CD14-positive monocyte (primary cell): ENCODE results near the gene LRP1B. TPM values are rescaled to one million over a fixed set of nuclear protein-coding genes. Genes with fewer than 3 reads are reported as not detected.

Experiments used
- DNase-seq, 3 donors: peaks; one replicate each; pipeline ENCODE4 v3.0.0-alpha.2; 2011 to 2022
- H2AFZ ChIP-seq: 2 replicates; pipeline ENCODE4 v1.6.0; 2012; ENCODE audit warnings: mild to moderate bottlenecking, low read depth, low read length, inconsistent platforms; ENCODE audit not compliant: insufficient read depth, poor library complexity, severe bottlenecking
- H3K27ac ChIP-seq, 2 donors: 1 replicate in 1 of 2; 2 replicates in 1 of 2; pipeline ENCODE4 v1.5.1; 2012 to 2013; ENCODE audit warnings: low read length in 2 of 2, control low read depth in 1 of 2, inconsistent platforms in 1 of 2, low read depth in 1 of 2, mild to moderate bottlenecking in 1 of 2
- H3K27me3 ChIP-seq, 2 donors: one replicate each; pipeline versions ENCODE4 v1.6.0 to v1.6.1; 2011 to 2013; ENCODE audit warnings: low read length in 2 of 2; ENCODE audit not compliant: control insufficient read depth in 2 of 2, insufficient read depth in 2 of 2
- H3K36me3 ChIP-seq, 2 donors: replicated peaks in 1 of 2; 1 replicate in 1 of 2; 2 replicates in 1 of 2; pipeline versions ENCODE4 v1.5.1 to v1.6.1; 2012 to 2013; ENCODE audit warnings: low read length in 2 of 2, control low read depth in 1 of 2, inconsistent platforms in 1 of 2, mild to moderate bottlenecking in 1 of 2; ENCODE audit not compliant: insufficient read depth in 2 of 2, control insufficient read depth in 1 of 2
- H3K4me1 ChIP-seq, 2 donors: 1 replicate in 1 of 2; 2 replicates in 1 of 2; pipeline versions ENCODE4 v1.5.1 to v1.6.1; 2012 to 2013; ENCODE audit warnings: low read length in 2 of 2, control low read depth in 1 of 2, inconsistent platforms in 1 of 2, mild to moderate bottlenecking in 1 of 2, moderate library complexity in 1 of 2; ENCODE audit not compliant: insufficient read depth in 2 of 2, control insufficient read depth in 1 of 2
- H3K4me2 ChIP-seq: replicated peaks from 2 replicates; pipeline ENCODE3; 2012; ENCODE audit warnings: low read length, moderate library complexity, mild to moderate bottlenecking; ENCODE audit not compliant: poor library complexity, severe bottlenecking; ENCODE audit errors: extremely low read depth
- H3K4me3 ChIP-seq, 3 experiments: fragments of 200-600 bp in 1 of 3; sonication (generic) in 1 of 3; replicated peaks in 1 of 3; 1 replicate in 2 of 3; 2 replicates in 1 of 3; pipeline ENCODE4 v1.5.1; 2011 to 2013; ENCODE audit warnings: low read length in 3 of 3, mild to moderate bottlenecking in 3 of 3, control low read depth in 2 of 3, low read depth in 2 of 3, inconsistent platforms in 1 of 3, moderate library complexity in 1 of 3
- H3K79me2 ChIP-seq: 2 replicates; pipeline ENCODE4 v1.6.0; 2012; ENCODE audit warnings: mild to moderate bottlenecking, control low read depth, inconsistent platforms, low read length, moderate library complexity; ENCODE audit not compliant: insufficient read depth
- H3K9ac ChIP-seq: 2 replicates; pipeline ENCODE4 v1.6.0; 2017; ENCODE audit warnings: low read length, mild to moderate bottlenecking; ENCODE audit not compliant: insufficient read depth, poor library complexity, severe bottlenecking
- H3K9me3 ChIP-seq, 2 donors: replicated peaks in 1 of 2; 1 replicate in 1 of 2; 2 replicates in 1 of 2; pipeline versions ENCODE4 v1.5.1 to v1.6.1; 2012 to 2013; ENCODE audit warnings: low read length in 2 of 2, control low read depth in 1 of 2; ENCODE audit not compliant: control insufficient read depth in 1 of 2, insufficient read depth in 1 of 2
- H4K20me1 ChIP-seq: 2 replicates; pipeline ENCODE4 v1.6.0; 2012; ENCODE audit warnings: mild to moderate bottlenecking, low read length, control low read depth, moderate library complexity; ENCODE audit not compliant: insufficient read depth
- H3K27ac Mint-ChIP-seq, 7 donors: one replicate each; pipeline ENCODE4 v1.8.0; 2020; ENCODE audit warnings: mild to moderate bottlenecking in 7 of 7, mixed read lengths in 7 of 7, moderate library complexity in 6 of 7, inconsistent platforms in 2 of 7
- H3K27me3 Mint-ChIP-seq, 3 donors: one replicate each; pipeline ENCODE4 v1.8.0; 2021 to 2022; ENCODE audit warnings: low read depth in 3 of 3, mild to moderate bottlenecking in 3 of 3, mixed read lengths in 3 of 3, moderate library complexity in 3 of 3, inconsistent platforms in 1 of 3
- H3K36me3 Mint-ChIP-seq, 2 donors: one replicate each; pipeline ENCODE4 v1.8.0; 2020; ENCODE audit warnings: mixed read lengths in 2 of 2, inconsistent platforms in 1 of 2, mild to moderate bottlenecking in 1 of 2
- H3K4me1 Mint-ChIP-seq: one replicate; pipeline ENCODE4 v1.8.0; 2020; ENCODE audit warnings: mild to moderate bottlenecking, mixed read lengths
- H3K4me3 Mint-ChIP-seq, 2 donors: one replicate each; pipeline ENCODE4 v1.8.0; 2020; ENCODE audit warnings: mild to moderate bottlenecking in 2 of 2, mixed read lengths in 2 of 2, moderate library complexity in 1 of 2
- H3K9me3 Mint-ChIP-seq, 7 donors: one replicate each; pipeline ENCODE4 v1.8.0; 2020 to 2022; ENCODE audit warnings: mixed read lengths in 7 of 7, mild to moderate bottlenecking in 6 of 7, moderate library complexity in 6 of 7, inconsistent platforms in 2 of 7
- WGBS: methylation state at CpG from one replicate; pipeline ENCODE4 v1.1.5; 2013; ENCODE audit warnings: missing lambda C conversion rate; ENCODE audit not compliant: insufficient coverage; 5-methylcytosine and 5-hydroxymethylcytosine counted together
- intact Hi-C, 2 donors: fragments of 100-400 bp; cut with micrococcal nuclease; formaldehyde crosslinking; loops; one replicate each; pipeline versions ENCODE4 v1.15.0 to v1.15.1; 2023
- polyA plus RNA-seq, 3 donors: library from polyadenylated mRNA; depleted of rRNA in 1 of 3; unstranded in 2 of 3; stranded (reverse) in 1 of 3; fragments of 300-500 nt in 2 of 3; fragments of >200 nt in 1 of 3; fragmentation: Illumina TruSeq in 2 of 3; gene quantifications; 1 replicate in 2 of 3; 2 replicates in 1 of 3; pipeline ENCODE4 v1.2.3, GENCODE V29; 2012 to 2021
- TF ChIP-seq, protein P1 (sequence below): fragments of 200-600 bp; IDR thresholded peaks from one replicate; pipeline ENCODE4 v1.8.0; 2022; ENCODE audit warnings: antibody characterized with exemption, mild to moderate bottlenecking

LRP1B gene
- polyA plus RNA-seq, 3 donors: not detected

DNA sequence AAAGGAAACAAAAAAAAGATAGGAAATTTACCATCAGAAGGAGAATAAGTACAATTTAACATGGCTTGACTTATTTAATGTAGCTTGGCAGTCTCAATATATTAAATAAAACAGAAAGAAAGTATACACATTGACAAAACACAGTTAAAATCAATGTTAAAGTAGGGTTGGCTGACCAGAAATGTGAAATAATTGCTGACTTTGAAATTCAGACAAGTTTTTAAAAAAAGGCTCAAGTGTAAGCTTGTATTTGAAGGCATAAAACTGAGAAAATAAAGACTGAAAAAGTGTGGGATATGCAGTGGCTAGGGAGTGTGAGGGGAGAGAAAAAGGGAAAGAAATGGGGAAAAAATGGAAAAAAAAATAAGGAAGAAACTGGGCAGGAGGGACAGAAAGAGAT, 665.8 kb downstream of the LRP1B start:
- no peaks in the 10 kb centered on the region for H3K9me3 ChIP-seq
- no peak overlapping the region for H3K27ac ChIP-seq
- no peaks in the 10 kb centered on the region for H3K36me3 ChIP-seq
- no peak overlapping the region for H3K4me2 ChIP-seq
- intact Hi-C loops: no loop called here
- H3K4me1 Mint-ChIP-seq: no peaks in the 10 kb centered on the region
- no peak overlapping the region for H3K4me3 ChIP-seq
- H3K9ac ChIP-seq: no peak overlapping the region
- no peaks in the 10 kb centered on the region for H3K79me2 ChIP-seq
- H3K4me3 Mint-ChIP-seq: no peak overlapping the region
- H3K9me3 Mint-ChIP-seq: peaks cover 0 to 2% (median 0%) of the 10 kb centered on the region in 7 donors
- no peaks in the 10 kb centered on the region for H3K36me3 Mint-ChIP-seq
- TF ChIP-seq, protein P1, sequence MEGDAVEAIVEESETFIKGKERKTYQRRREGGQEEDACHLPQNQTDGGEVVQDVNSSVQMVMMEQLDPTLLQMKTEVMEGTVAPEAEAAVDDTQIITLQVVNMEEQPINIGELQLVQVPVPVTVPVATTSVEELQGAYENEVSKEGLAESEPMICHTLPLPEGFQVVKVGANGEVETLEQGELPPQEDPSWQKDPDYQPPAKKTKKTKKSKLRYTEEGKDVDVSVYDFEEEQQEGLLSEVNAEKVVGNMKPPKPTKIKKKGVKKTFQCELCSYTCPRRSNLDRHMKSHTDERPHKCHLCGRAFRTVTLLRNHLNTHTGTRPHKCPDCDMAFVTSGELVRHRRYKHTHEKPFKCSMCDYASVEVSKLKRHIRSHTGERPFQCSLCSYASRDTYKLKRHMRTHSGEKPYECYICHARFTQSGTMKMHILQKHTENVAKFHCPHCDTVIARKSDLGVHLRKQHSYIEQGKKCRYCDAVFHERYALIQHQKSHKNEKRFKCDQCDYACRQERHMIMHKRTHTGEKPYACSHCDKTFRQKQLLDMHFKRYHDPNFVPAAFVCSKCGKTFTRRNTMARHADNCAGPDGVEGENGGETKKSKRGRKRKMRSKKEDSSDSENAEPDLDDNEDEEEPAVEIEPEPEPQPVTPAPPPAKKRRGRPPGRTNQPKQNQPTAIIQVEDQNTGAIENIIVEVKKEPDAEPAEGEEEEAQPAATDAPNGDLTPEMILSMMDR: no peak
- no peaks in the 10 kb centered on the region for H3K4me1 ChIP-seq
- H3K27ac Mint-ChIP-seq: no peak overlapping the region
- H3K27me3 ChIP-seq: no peaks in the 10 kb centered on the region
- DNase-seq: no peak
- no peaks in the 10 kb centered on the region for H4K20me1 ChIP-seq
- H2AFZ ChIP-seq: no peak overlapping the region
- H3K27me3 Mint-ChIP-seq: no peaks in the 10 kb centered on the region

DNA sequence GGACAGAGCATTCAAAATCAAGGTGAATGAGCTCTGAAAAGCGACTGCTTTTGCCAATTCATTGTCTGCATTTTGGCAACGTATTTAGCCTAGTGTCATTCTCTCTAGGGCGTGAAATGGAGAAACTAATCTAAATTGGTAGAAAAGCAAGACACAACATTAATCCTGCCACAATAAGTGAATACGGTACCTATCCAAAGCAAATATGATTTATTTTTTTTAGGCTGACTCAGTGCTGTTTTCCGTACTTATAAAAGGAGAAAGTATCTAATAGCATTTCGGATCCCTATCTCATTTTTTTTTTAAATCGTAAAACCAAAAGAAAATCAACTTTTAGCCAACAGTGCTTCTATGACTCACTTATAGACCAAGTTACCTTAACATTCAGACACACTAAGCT, 672.5 kb downstream of the LRP1B start:
- Mint-ChIP-seq H3K27me3 (no peaks in the 10 kb centered on the region), H3K36me3 (no peaks in the 10 kb centered on the region), H3K4me1 (no peaks in the 10 kb centered on the region), H3K4me3 (no peak overlapping the region), H3K9me3 (peaks cover 0 to 3% (median 2%) of the 10 kb centered on the region in 7 donors), H3K27ac (no peak overlapping the region)
- no peak overlapping the region for H3K4me3 ChIP-seq
- no peaks in the 10 kb centered on the region for H3K27me3 ChIP-seq
- H3K36me3 ChIP-seq: no peaks in the 10 kb centered on the region
- DNase-seq: no peak
- H3K9ac ChIP-seq: no peak overlapping the region
- no peak overlapping the region for H2AFZ ChIP-seq
- whole genome bisulfite sequencing: 100% methylated on average over 1 of the region's 7 CpGs
- H3K9me3 ChIP-seq: no peaks in the 10 kb centered on the region
- no peaks in the 10 kb centered on the region for H4K20me1 ChIP-seq
- H3K27ac ChIP-seq: no peak overlapping the region
- H3K4me2 ChIP-seq: no peak overlapping the region
- H3K4me1 ChIP-seq: no peaks in the 10 kb centered on the region
- H3K79me2 ChIP-seq: no peaks in the 10 kb centered on the region
- intact Hi-C loops: no loop called here
- TF ChIP-seq, protein P1: no peak
